Measurements from ENCODE around the gene PPP2R5B.

Gene PPP2R5B

DNA sequence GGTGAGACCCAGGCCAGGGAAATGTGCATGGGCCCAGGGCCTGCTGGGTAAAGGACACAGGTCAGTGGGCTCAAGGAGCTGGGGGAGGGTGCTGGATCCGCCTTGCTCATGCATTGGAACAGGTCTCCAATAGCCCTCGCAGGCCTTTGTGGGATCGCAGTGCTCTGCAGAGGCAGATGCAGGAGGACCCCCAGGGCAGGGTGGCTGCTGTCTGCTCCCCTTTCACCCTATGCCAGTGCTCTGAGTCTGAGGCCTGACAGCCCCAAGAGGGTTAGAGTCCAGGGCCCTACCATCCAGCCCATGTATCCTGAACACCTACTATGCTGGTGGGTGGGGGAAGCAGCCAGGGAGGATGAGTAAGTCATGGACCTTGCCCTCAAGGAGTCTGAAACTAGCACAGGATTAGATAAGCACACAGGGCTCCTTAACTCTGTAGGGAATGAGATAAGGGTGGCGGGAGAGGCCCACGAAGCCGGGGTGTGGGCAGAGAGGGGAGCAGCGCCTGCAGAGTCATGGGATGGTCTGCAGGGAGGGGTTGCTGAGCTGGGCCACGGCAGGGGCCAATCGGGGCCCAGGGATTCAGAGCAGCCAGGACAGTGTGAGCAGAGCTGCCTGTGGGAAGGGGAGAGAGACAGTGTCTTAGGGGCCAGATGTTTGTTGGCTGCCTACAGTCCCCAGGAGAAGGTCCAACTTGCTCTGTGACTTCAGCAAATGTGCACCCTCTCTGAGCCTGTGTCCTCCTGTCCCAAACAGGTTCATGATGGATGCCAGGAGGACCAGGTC lies 35.6 kb upstream of the PPP2R5B start:
- H3K4me1 ChIP-seq (ENCODE audit: control insufficient read depth, insufficient read depth, low read length) = peaks cover 13% of the 10 kb centered on the region
- no peaks in the 10 kb centered on the region for H3K27me3 ChIP-seq (ENCODE audit: control insufficient read depth, insufficient read depth, low read length, poor library complexity, severe bottlenecking)
- H3K4me3 ChIP-seq (ENCODE audit: insufficient read depth, low read depth, low read length) = no peak overlapping the region
- no peaks in the 10 kb centered on the region for H3K36me3 ChIP-seq (ENCODE audit: control insufficient read depth, insufficient read depth, low read length)
- no peaks in the 10 kb centered on the region for H3K9me3 ChIP-seq (ENCODE audit: control insufficient read depth, low read length)
- 76 to 80% methylated on average over 9 of the region's 9 CpGs for WGBS, 2 experiments
- H3K27ac ChIP-seq (ENCODE audit: insufficient read depth, low read depth, low read length, poor library complexity, severe bottlenecking) = no peak overlapping the region

DNA sequence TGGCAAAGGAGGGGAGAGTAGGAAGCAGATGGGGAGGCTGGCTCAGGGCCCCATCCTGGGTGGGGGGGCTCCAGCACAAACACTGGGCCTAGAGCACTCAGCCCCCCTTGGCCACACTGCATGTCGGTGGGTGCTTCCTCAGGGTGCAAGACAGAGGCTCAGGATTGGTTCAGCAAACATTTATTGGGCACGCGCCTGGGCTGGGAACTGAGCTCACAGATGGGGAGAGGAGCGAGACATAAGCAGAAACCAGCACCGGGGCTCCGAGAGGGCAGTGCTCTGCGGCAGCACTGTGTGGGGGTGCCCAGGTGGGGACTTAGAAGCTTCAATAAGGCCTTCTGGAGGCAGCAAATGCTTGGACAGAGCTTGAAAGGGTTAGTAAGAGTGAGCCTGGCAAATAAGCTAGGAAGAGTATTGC lies 34.0 kb upstream of the PPP2R5B start:
- H3K36me3 ChIP-seq (ENCODE audit: control insufficient read depth, insufficient read depth, low read length) = no peaks in the 10 kb centered on the region
- H3K27me3 ChIP-seq (ENCODE audit: control insufficient read depth, insufficient read depth, low read length, poor library complexity, severe bottlenecking) = no peaks in the 10 kb centered on the region
- H3K27ac ChIP-seq (ENCODE audit: insufficient read depth, low read depth, low read length, poor library complexity, severe bottlenecking) = no peak overlapping the region
- H3K4me3 ChIP-seq (ENCODE audit: insufficient read depth, low read depth, low read length) = no peak overlapping the region
- WGBS, 2 experiments = 93 to 95% methylated on average over 7 of the region's 7 CpGs
- H3K4me1 ChIP-seq (ENCODE audit: control insufficient read depth, insufficient read depth, low read length) = peaks cover 13% of the 10 kb centered on the region
- H3K9me3 ChIP-seq (ENCODE audit: control insufficient read depth, low read length) = no peaks in the 10 kb centered on the region

DNA sequence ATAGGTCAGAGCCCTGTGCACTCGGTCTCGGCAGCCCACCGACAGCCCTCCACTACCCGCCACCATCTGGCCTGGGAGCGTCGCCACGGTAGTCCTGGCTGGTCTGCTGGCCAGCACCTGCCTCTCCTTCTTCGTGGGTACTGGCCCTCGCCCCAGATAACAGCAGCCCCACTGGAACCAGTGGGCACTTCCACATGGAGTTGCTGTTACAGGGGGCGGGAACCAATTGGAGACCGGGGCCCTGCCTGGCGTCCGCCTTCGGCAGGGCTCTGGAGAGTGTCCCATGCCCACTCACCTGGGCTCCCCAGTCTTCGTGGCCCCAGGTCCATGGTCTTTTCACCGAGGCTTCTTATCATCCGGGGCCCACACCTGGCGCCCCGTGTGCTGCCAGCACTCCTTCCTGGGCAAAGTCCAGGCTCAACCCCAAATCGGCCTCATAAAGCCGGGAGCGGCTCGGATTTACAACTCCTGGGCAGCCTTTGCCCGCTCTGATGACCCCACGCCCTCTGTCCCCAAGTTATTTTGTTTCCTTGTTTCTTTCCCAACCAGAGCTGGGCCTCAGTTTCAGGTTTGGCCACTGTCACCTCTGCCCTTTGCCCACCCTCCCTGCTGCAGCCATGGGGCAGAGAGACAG lies 33.2 kb upstream of the PPP2R5B start:
- Histone ChIP-seq H3K27me3 (ENCODE audit: control insufficient read depth, insufficient read depth, low read length, poor library complexity, severe bottlenecking) (no peaks in the 10 kb centered on the region), H3K27ac (ENCODE audit: insufficient read depth, low read depth, low read length, poor library complexity, severe bottlenecking) (no peak overlapping the region), H3K9me3 (ENCODE audit: control insufficient read depth, low read length) (no peaks in the 10 kb centered on the region), H3K4me1 (ENCODE audit: control insufficient read depth, insufficient read depth, low read length) (peaks cover 13% of the 10 kb centered on the region), H3K36me3 (ENCODE audit: control insufficient read depth, insufficient read depth, low read length) (no peaks in the 10 kb centered on the region), H3K4me3 (ENCODE audit: insufficient read depth, low read depth, low read length) (no peak overlapping the region)
- WGBS, 2 experiments = 93% methylated on average over 25 of the region's 25 CpGs

DNA sequence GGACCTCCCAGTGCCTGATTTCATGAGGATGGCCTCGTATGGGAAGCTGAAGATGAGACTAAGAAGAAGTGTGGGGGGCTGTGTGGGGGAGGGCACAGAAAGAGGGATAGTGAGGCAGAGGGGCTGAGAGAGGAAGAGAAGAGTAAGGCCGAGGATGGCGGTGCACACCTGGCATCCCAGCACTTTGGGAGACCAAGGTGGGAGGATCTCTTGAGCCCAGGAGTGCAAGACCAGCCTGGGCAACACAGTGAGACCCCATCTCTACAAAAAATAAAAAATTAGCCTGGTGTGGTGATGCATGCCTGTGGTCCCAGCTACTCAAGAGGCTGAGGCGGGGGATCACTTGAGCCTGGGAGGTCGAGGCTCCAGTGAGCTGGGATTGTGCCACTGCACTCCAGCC lies 32.6 kb upstream of the PPP2R5B start:
- no peak overlapping the region for H3K4me3 ChIP-seq (ENCODE audit: insufficient read depth, low read depth, low read length)
- no peaks in the 10 kb centered on the region for H3K36me3 ChIP-seq (ENCODE audit: control insufficient read depth, insufficient read depth, low read length)
- no peaks in the 10 kb centered on the region for H3K9me3 ChIP-seq (ENCODE audit: control insufficient read depth, low read length)
- H3K27ac ChIP-seq (ENCODE audit: insufficient read depth, low read depth, low read length, poor library complexity, severe bottlenecking) = no peak overlapping the region
- peaks cover 13% of the 10 kb centered on the region for H3K4me1 ChIP-seq (ENCODE audit: control insufficient read depth, insufficient read depth, low read length)
- H3K27me3 ChIP-seq (ENCODE audit: control insufficient read depth, insufficient read depth, low read length, poor library complexity, severe bottlenecking) = no peaks in the 10 kb centered on the region
- 87 to 92% methylated on average over 5 of the region's 5 CpGs for WGBS, 2 experiments

DNA sequence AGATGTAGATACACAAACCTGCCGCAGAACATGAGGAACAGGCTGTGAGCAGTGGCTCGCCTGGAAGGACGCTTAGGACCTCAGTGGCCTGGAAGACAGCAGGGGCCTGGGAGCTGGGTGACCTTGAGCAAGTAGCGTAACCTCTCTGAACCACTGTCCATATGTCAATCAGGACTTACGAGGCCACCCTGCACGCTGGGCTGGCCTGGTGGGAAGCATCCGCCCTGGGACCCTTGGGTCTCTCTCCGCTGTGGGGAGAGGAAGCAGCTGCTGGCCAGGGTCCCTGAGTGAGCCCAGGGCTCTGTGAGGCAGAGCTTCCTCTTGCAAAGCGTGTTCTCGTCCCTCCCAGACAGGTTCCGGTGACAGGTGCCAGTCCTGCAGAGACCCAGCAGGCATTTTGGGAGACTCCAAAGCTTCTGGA lies 32.1 kb upstream of the PPP2R5B start:
- no peak overlapping the region for H3K4me3 ChIP-seq (ENCODE audit: insufficient read depth, low read depth, low read length)
- WGBS, 2 experiments = 94% methylated on average over 11 of the region's 11 CpGs
- H3K27ac ChIP-seq (ENCODE audit: insufficient read depth, low read depth, low read length, poor library complexity, severe bottlenecking) = no peak overlapping the region
- H3K4me1 ChIP-seq (ENCODE audit: control insufficient read depth, insufficient read depth, low read length) = peaks cover 13% of the 10 kb centered on the region
- H3K9me3 ChIP-seq (ENCODE audit: control insufficient read depth, low read length) = no peaks in the 10 kb centered on the region
- H3K27me3 ChIP-seq (ENCODE audit: control insufficient read depth, insufficient read depth, low read length, poor library complexity, severe bottlenecking) = no peaks in the 10 kb centered on the region
- H3K36me3 ChIP-seq (ENCODE audit: control insufficient read depth, insufficient read depth, low read length) = no peaks in the 10 kb centered on the region

DNA sequence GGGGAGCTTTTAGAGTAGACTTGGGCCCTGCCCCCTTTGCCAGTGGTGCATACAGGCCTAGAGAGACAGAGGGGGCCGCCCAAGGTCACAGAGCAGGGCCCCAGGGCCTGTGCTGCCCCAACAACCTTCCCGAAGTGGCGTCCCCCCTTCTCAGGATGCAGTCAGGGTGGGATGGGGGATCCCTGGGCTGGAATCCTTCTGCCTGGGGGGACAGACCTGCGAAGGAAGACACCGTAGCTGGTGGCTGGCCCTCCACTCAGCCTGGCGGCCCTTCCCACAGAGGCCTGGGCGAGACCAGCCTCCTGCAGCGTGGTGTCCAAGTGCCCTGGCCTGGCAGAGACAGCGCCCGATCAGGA lies 31.7 kb upstream of the PPP2R5B start:
- Histone ChIP-seq H3K36me3 (ENCODE audit: control insufficient read depth, insufficient read depth, low read length) (no peaks in the 10 kb centered on the region), H3K27me3 (ENCODE audit: control insufficient read depth, insufficient read depth, low read length, poor library complexity, severe bottlenecking) (no peaks in the 10 kb centered on the region), H3K27ac (ENCODE audit: insufficient read depth, low read depth, low read length, poor library complexity, severe bottlenecking) (no peak overlapping the region), H3K4me3 (ENCODE audit: insufficient read depth, low read depth, low read length) (no peak overlapping the region), H3K9me3 (ENCODE audit: control insufficient read depth, low read length) (no peaks in the 10 kb centered on the region), H3K4me1 (ENCODE audit: control insufficient read depth, insufficient read depth, low read length) (peaks cover 13% of the 10 kb centered on the region)
- WGBS, 2 experiments = 94% methylated on average over 10 of the region's 10 CpGs

DNA sequence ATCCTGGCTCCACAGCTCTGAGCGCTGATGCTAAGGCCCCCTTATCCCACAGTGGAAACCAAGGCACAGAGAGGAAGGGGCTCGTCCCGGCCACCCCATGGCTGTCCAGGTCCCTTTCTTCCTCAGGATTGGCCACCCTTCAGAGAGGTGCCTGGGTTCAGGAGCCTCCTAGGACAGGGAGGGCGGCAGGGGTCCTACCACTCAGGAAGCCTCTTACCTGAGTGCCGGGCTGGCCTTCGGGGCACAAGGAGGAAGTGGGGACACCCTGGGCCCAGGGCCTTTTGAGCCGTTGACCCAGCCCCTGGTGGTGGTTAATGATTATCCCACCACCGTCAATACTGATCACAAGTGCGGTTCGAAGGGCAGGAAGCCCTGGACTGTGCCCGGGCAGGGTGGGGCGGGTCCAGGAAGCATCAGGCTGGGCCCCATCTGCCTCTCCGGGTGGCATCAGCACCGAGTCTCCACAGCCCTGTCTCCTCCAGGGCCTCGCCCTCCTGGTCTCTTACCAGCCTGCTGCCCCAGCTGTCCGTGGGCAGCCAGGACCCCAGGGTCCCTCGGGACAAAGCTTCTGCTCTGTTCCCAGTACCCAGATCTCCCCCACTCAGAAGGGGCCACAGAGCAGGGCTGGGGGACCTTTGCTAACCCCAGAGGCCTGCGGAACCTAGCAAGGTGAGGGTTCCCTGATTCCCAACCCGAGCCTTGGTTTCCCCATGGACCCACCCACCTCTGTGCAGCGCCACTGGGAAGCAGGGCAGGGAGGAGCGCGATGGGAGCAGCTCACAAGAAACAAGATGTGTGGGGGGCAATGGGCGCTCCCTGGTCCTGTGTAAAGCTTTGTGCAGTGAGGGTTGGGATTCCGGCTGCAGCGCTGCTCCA lies 31.1 kb upstream of the PPP2R5B start:
- WGBS, 2 experiments = 90 to 91% methylated on average over 25 of the region's 25 CpGs
- H3K27me3 ChIP-seq (ENCODE audit: control insufficient read depth, insufficient read depth, low read length, poor library complexity, severe bottlenecking) = no peaks in the 10 kb centered on the region
- H3K4me3 ChIP-seq (ENCODE audit: insufficient read depth, low read depth, low read length) = no peak overlapping the region
- no peaks in the 10 kb centered on the region for H3K9me3 ChIP-seq (ENCODE audit: control insufficient read depth, low read length)
- no peaks in the 10 kb centered on the region for H3K36me3 ChIP-seq (ENCODE audit: control insufficient read depth, insufficient read depth, low read length)
- peaks cover 8% of the 10 kb centered on the region for H3K4me1 ChIP-seq (ENCODE audit: control insufficient read depth, insufficient read depth, low read length)
- H3K27ac ChIP-seq (ENCODE audit: insufficient read depth, low read depth, low read length, poor library complexity, severe bottlenecking) = no peak overlapping the region

DNA sequence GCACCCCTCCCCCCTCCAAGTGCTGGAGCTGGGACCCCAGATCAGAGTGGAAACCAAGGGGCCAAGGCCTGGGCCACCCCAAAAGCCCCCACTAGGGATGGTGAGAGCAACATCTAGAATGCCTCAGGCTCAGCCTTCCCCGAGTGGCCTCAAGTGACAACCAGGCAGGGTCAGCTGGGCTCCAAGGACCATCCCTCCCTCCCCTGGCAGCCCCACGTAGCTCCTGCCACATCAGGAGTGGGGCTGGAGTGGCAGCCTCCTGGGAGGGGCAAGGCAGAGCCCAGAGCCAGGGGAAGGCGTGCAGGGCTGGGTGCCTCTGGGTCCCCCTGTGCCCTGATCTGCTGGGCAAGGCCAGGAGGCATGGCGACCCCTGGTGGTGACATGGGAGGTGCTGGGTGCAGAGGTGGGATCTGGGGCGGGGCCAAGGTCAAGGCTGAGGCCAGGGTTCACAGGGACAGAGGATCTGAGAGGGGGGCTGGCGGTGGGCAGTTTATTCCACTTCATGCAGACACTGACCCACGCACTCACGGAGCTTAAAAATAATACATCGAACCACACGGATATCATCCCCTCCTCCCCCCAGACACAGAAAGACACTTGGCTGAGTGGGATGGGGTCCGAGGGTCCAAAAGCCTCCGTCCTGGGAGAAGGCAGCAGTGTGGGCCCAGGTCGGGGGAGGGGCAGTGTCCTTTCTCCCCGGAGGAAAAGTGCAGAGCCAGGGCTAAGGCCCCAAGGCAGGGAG lies 30.2 kb upstream of the PPP2R5B start:
- Histone ChIP-seq H3K27ac (ENCODE audit: insufficient read depth, low read depth, low read length, poor library complexity, severe bottlenecking) (no peak overlapping the region), H3K9me3 (ENCODE audit: control insufficient read depth, low read length) (no peaks in the 10 kb centered on the region), H3K4me1 (ENCODE audit: control insufficient read depth, insufficient read depth, low read length) (no peaks in the 10 kb centered on the region), H3K36me3 (ENCODE audit: control insufficient read depth, insufficient read depth, low read length) (no peaks in the 10 kb centered on the region), H3K27me3 (ENCODE audit: control insufficient read depth, insufficient read depth, low read length, poor library complexity, severe bottlenecking) (no peaks in the 10 kb centered on the region), H3K4me3 (ENCODE audit: insufficient read depth, low read depth, low read length) (no peak overlapping the region)
- 45 to 48% methylated on average over 14 of the region's 14 CpGs for WGBS, 2 experiments

DNA sequence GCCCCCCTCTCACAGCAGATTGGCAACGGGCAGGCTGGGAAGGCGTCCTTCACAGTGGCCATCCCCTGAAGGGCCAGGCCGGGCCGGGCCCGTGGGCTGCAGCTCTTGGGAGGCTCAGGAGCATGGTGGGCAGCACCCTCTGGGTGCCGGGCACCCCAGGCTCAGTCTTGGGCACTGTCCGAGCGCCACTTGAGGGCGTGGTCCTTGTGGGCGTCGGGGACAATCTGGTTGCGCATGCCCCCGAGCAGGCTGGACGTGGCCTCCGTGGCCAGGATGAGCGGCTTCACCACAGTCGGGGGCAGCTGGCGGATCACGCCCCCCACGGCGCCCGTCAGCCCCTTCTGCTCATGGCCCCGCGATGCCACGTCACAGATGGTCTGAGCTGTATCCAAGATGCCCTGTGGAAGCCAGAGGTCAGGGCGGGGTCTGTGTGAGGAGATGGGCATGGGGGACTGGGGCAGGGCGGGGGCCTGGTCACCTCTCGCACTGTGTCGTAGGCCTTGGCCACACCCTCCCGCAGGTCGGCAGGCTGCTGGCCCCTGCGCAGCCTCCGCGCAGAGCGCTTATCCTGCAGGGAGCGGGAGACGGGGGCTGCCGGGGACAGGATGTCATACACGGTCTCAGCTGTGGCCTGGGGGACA lies 29.6 kb upstream of the PPP2R5B start:
- no peaks in the 10 kb centered on the region for H3K4me1 ChIP-seq (ENCODE audit: control insufficient read depth, insufficient read depth, low read length)
- H3K36me3 ChIP-seq (ENCODE audit: control insufficient read depth, insufficient read depth, low read length) = no peaks in the 10 kb centered on the region
- no peak overlapping the region for H3K4me3 ChIP-seq (ENCODE audit: insufficient read depth, low read depth, low read length)
- WGBS, 2 experiments = 93 to 94% methylated on average over 39 of the region's 39 CpGs
- H3K27me3 ChIP-seq (ENCODE audit: control insufficient read depth, insufficient read depth, low read length, poor library complexity, severe bottlenecking) = no peaks in the 10 kb centered on the region
- no peak overlapping the region for H3K27ac ChIP-seq (ENCODE audit: insufficient read depth, low read depth, low read length, poor library complexity, severe bottlenecking)
- no peaks in the 10 kb centered on the region for H3K9me3 ChIP-seq (ENCODE audit: control insufficient read depth, low read length)
